Activated T-cell treated with anti-CD3 and anti-CD28 coated beads, Interleukin-2, amount 50 U/mL, for 48 hours (primary cell): ENCODE measurements around the gene MRPL22.
A peak's percentile ranks its signal among the peaks of the same experiment; 100 is the strongest.
"Not testable (repeated sequence)": the region's sequence is repeated elsewhere in the genome, so short reads cannot be mapped to it uniquely, and the experiment has no call there.

Experiments used
- DNase-seq, 2 experiments: peaks; one replicate each; pipeline ENCODE4 v3.0.0-alpha.2; 2020

The MRPL22 gene

GRCh38 chr5:154940772-154941620 is at the start of gene MRPL22:
Gene MRPL22, plus strand, starts transcription at chr5:154941073. Its CDS starts 38 bp downstream, at chr5:154941111.
- DNase-seq = peak; percentile 96

GRCh38 chr5:154892369-154892771 is 48.5 kb upstream of the MRPL22 start:
- no peak for DNase-seq

- no peak for DNase-seq
These were observed 47.5 kb upstream of the MRPL22 start for GRCh38 chr5:154893381-154893780.

- DNase-seq = no peak
These were observed 45.0 kb upstream of the MRPL22 start for GRCh38 chr5:154895606-154896561.

GRCh38 chr5:154896562-154897165 is 44.2 kb upstream of the MRPL22 start:
- no peak for DNase-seq

GRCh38 chr5:154898210-154898609 is 42.7 kb upstream of the MRPL22 start:
- no peak for DNase-seq

GRCh38 chr5:154899151-154899816 is 41.6 kb upstream of the MRPL22 start:
- no peak for DNase-seq

- no peak for DNase-seq
These were observed 40.8 kb upstream of the MRPL22 start for GRCh38 chr5:154900066-154900465.

- no peak for DNase-seq
These were observed 39.6 kb upstream of the MRPL22 start for GRCh38 chr5:154901276-154901675.

GRCh38 chr5:154901913-154902312 is 39.0 kb upstream of the MRPL22 start:
- no peak for DNase-seq

- DNase-seq = not testable (repeated sequence)
These were observed 35.3 kb upstream of the MRPL22 start for GRCh38 chr5:154905601-154906000.

GRCh38 chr5:154916874-154917273 is 24.0 kb upstream of the MRPL22 start:
- DNase-seq = no peak

GRCh38 chr5:154917757-154918156 is 23.1 kb upstream of the MRPL22 start:
- DNase-seq = no peak

GRCh38 chr5:154923441-154924430 is 17.1 kb upstream of the MRPL22 start:
- no peak for DNase-seq

- no peak for DNase-seq
These were observed 7.3 kb upstream of the MRPL22 start for GRCh38 chr5:154933537-154933936.

GRCh38 chr5:154934881-154935280 is 6.0 kb upstream of the MRPL22 start:
- DNase-seq = no peak

GRCh38 chr5:154937186-154937717 is 3.6 kb upstream of the MRPL22 start:
- no peak for DNase-seq

GRCh38 chr5:154937718-154938466 is 3.0 kb upstream of the MRPL22 start, which contains the start of gene GEMIN5:
Gene GEMIN5, minus strand, starts transcription at chr5:154938211. Its CDS starts 78 bp downstream, at chr5:154938133.
- DNase-seq = peak; percentile 87 to 91

- not testable (repeated sequence) for DNase-seq
These were observed 1.5 kb upstream of the MRPL22 start for GRCh38 chr5:154939387-154939786.

- DNase-seq = no peak
These were observed 500 bp upstream of the MRPL22 start for GRCh38 chr5:154940375-154940771.
